GM18526 (cell line): ENCODE measurements around the gene PLXNB3.

Source experiments
- POLR2A ChIP-seq: IDR thresholded peaks from 3 replicates; pipeline ENCODE4 v1.6.1; 2011; ENCODE audit not compliant: insufficient read length; ENCODE audit errors: extremely low read depth

Gene PLXNB3

GRCh38 chrX:153769158-153769864 is 5.3 kb downstream of the PLXNB3 start:
- TF ChIP-seq POLR2A = no peak

- TF ChIP-seq POLR2A = no peak
Measured at GRCh38 chrX:153769865-153770600, 6.0 kb downstream of the PLXNB3 start.

GRCh38 chrX:153770601-153771414 is 6.8 kb downstream of the PLXNB3 start:
- TF ChIP-seq POLR2A = no peak

DNA sequence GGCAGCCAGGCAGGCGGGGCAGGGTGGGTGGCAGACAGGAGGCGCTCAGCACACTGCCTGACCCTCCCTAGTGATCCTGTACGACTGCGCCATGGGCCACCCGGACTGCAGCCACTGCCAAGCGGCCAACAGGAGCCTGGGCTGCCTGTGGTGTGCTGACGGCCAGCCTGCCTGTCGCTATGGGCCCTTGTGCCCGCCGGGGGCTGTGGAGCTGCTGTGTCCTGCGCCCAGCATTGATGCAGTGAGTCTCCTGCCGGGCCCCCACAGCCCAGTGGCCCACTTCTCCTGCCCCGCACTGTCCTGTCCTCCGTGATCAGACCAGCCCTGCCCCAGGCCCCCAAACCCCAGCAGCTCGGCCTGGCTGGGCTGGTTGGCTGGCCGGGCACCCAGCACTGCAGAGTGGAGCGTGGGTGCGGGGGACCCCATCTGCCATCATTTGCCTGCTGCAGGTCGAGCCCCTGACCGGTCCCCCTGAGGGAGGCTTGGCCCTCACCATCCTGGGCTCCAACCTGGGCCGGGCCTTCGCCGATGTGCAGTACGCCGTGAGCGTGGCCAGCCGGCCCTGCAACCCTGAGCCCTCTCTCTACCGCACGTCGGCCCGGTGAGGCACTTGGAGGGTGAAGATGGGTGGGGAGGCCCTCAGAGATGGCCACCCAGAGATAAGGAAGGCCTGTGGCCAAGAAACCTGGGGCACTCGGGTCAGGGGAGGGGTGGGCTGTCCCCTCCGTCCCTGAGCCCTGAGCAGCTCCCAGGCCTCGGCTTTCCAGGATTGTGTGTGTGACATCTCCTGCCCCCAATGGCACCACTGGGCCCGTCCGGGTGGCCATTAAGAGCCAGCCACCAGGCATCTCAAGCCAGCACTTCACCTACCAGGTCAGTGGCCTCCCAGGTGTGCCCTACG is 7.6 kb downstream of the PLXNB3 start:
- TF ChIP-seq POLR2A = no peak

- no peak for TF ChIP-seq POLR2A
Measured at GRCh38 chrX:153772316-153773217, 8.5 kb downstream of the PLXNB3 start.

- no peak for TF ChIP-seq POLR2A
Measured at GRCh38 chrX:153773218-153773611, 9.2 kb downstream of the PLXNB3 start.

- TF ChIP-seq POLR2A = no peak
Measured at GRCh38 chrX:153773741-153774575, 9.9 kb downstream of the PLXNB3 start.

DNA sequence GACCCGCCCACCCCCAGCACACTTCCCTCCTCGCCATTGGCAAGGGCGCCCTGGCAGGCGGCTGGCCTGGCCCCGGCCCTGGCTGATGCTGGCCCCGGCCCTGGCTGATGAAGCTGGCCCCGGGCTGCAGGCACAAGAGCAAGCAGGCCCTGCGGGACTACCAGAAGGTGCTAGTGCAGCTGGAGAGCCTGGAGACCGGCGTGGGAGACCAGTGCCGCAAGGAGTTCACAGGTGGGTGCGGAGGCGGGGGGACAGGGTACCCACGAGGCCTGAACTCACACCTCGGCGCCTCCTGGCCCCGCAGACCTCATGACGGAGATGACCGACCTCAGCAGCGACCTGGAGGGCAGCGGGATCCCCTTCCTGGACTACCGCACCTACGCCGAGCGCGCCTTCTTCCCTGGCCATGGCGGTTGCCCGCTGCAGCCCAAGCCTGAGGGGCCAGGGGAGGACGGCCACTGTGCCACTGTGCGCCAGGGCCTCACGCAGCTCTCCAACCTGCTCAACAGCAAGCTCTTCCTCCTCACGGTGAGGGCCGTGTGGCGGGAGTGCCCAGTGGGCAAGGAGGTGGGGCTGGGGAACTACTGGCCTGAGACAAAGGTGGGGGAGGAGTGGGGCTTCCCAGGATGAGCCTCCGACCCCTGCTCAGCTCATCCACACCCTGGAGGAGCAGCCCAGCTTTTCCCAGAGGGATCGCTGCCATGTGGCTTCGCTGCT is 10.7 kb downstream of the PLXNB3 start:
- no peak for TF ChIP-seq POLR2A

DNA sequence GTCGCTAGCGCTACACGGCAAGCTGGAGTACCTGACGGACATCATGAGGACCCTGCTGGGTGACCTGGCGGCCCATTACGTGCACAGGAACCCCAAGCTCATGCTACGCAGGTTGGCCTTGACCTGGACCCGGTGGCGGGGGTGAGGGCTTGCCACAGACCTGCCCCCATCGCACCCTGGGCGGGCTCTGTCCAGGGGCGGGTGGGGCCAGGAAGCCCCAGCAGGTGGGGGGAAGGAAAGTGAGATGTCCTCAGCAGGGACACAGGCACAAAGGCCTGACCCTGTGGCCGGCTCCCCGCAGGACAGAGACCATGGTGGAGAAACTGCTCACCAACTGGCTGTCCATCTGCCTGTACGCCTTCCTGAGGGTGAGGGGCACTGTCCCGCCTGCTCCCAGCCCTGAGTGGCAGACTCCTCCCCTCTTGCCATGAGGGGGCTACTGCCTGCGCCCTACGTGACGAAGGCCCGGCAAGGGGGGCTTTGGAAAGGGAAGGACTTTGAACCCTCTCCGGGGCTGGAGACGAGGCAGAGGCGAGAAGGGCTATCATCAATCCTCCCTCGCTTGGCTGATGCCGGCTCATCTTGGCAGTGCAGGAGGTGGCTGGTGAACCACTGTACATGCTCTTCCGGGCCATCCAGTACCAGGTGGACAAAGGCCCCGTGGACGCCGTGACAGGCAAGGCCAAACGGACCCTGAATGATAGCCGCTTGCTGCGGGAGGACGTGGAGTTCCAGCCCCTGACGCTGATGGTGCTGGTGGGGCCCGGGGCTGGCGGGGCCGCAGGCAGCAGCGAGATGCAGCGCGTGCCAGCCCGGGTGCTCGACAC is 11.5 kb downstream of the PLXNB3 start:
- no peak for TF ChIP-seq POLR2A

- no peak for TF ChIP-seq POLR2A
Measured at GRCh38 chrX:153776120-153776599, 12.1 kb downstream of the PLXNB3 start.

- TF ChIP-seq POLR2A = no peak
Measured at GRCh38 chrX:153776611-153777045, 12.6 kb downstream of the PLXNB3 start.
